PC-3 (cell line): ENCODE measurements around the gene MCM3. TPM values are rescaled to one million over a fixed set of nuclear protein-coding genes. Genes with fewer than 3 reads are reported as not detected.
A peak's percentile ranks its signal among the peaks of the same experiment; 100 is the strongest.

ENCODE experiments used
- ATAC-seq: fragments of 200-7000 bp; cut with Tn5 transposase; 2 replicates; pipeline ENCODE4 v1.9.1; 2020; ENCODE audit warnings: mild to moderate bottlenecking, moderate library complexity
- BruUV-seq: library from RNA; stranded (reverse); fragments of 400-500 nt; replicated peaks from 2 replicates; lab custom pipeline; 2021; lab: Mats Ljungman, UMichigan
- CTCF ChIA-PET: fragments of 300-600 bp; sonication (Branson Sonifier 250); formaldehyde crosslinking; loops from one replicate; lab custom pipeline; 2022; ENCODE audit warnings: antibody characterized with exemption; lab: Charles Lee
- POLR2A ChIA-PET: fragments of 300-600 bp; sonication (Branson Sonifier 250); formaldehyde crosslinking; loops from one replicate; lab custom pipeline; 2022; ENCODE audit warnings: antibody characterized with exemption; ENCODE audit not compliant: unreplicated experiment; lab: Charles Lee
- DNase-seq: peaks from one replicate; pipeline ENCODE4 v3.0.0-alpha.2; 2015
- H2AFZ ChIP-seq: fragments of 300-600 bp; sonication (generic); 2 replicates; pipeline ENCODE4 v1.6.0; 2016; ENCODE audit warnings: antibody characterized with exemption, low read length
- H3F3A ChIP-seq: fragments of 300-600 bp; sonication (generic); one replicate; pipeline ENCODE4 v1.6.0; 2017; ENCODE audit warnings: antibody characterized with exemption, low read length, control low read depth, mild to moderate bottlenecking; ENCODE audit not compliant: unreplicated experiment
- H3K27ac ChIP-seq: fragments of 300-600 bp; sonication (generic); 2 replicates; pipeline ENCODE4 v1.5.1; 2016; ENCODE audit warnings: mild to moderate bottlenecking, low read length
- H3K27me3 ChIP-seq: fragments of 300-600 bp; sonication (generic); 2 replicates; pipeline ENCODE4 v1.6.1; 2016; ENCODE audit warnings: low read length, mixed read lengths
- H3K36me3 ChIP-seq: fragments of 300-600 bp; sonication (generic); 2 replicates; pipeline ENCODE4 v1.6.1; 2016; ENCODE audit warnings: low read depth, mixed run types, low read length, mixed read lengths
- H3K4me1 ChIP-seq: fragments of 300-600 bp; sonication (generic); 2 replicates; pipeline ENCODE4 v1.5.1; 2016; ENCODE audit warnings: low read length; ENCODE audit not compliant: insufficient read depth
- H3K4me2 ChIP-seq: fragments of 300-600 bp; sonication (generic); 2 replicates; pipeline ENCODE4 v1.6.0; 2016; ENCODE audit warnings: low read length
- H3K4me3 ChIP-seq: fragments of 300-600 bp; sonication (generic); 2 replicates; pipeline ENCODE4 v1.5.1; 2016; ENCODE audit warnings: mild to moderate bottlenecking, low read length, mixed read lengths
- H3K79me2 ChIP-seq: fragments of 300-600 bp; sonication (generic); 2 replicates; pipeline ENCODE4 v1.6.1; 2017; ENCODE audit warnings: low read length, mixed read lengths
- H3K9ac ChIP-seq: fragments of 300-600 bp; sonication (generic); 2 replicates; pipeline ENCODE4 v1.6.0; 2016; ENCODE audit warnings: mild to moderate bottlenecking, low read length
- H3K9me2 ChIP-seq: fragments of 300-600 bp; sonication (generic); replicated peaks from 2 replicates; pipeline ENCODE4 v1.6.1; 2016; ENCODE audit warnings: mixed run types, low read length, mixed read lengths
- H3K9me3 ChIP-seq: fragments of 300-600 bp; sonication (generic); 2 replicates; pipeline ENCODE4 v1.6.1; 2016; ENCODE audit warnings: low read length, mixed read lengths
- H4K20me1 ChIP-seq: fragments of 300-600 bp; sonication (generic); 2 replicates; pipeline ENCODE4 v1.6.1; 2016; ENCODE audit warnings: low read length, mixed read lengths
- CTCF ChIP-seq: fragments of 300-600 bp; sonication (generic); conservative IDR thresholded peaks from 2 replicates; pipeline ENCODE4 v1.5.1; 2017; ENCODE audit warnings: antibody characterized with exemption, low read depth, mild to moderate bottlenecking, low read length
- EZH2 ChIP-seq: fragments of 300-600 bp; sonication (generic); IDR thresholded peaks from one replicate; pipeline ENCODE4 v1.6.1; 2017; ENCODE audit warnings: antibody characterized with exemption, mild to moderate bottlenecking, low read length; ENCODE audit not compliant: unreplicated experiment
- EZH2phosphoT487 ChIP-seq: fragments of 300-600 bp; sonication (generic); IDR thresholded peaks from 2 replicates; pipeline ENCODE4 v1.6.1; 2018; ENCODE audit warnings: mild to moderate bottlenecking, antibody characterized with exemption, low read length, borderline replicate concordance
- intact Hi-C: fragments of 100-400 bp; cut with micrococcal nuclease; formaldehyde crosslinking; loops from 2 replicates; pipeline ENCODE4 v1.9.0; 2023
- total RNA-seq: library from RNA; depleted of rRNA; stranded (reverse); fragments of >200 nt; gene quantifications from 2 replicates; pipeline ENCODE4 v1.2.3, GENCODE V29; 2014

Gene MCM3
- total RNA-seq, 1 experiment from 2014 or later: 201 TPM

GRCh38 chr6:52324189-52324588 lies 39.6 kb upstream of the MCM3 start:
- Histone ChIP-seq H3K27ac (no peak overlapping the region), H3K27me3 (no peaks in the 10 kb centered on the region), H3K9me3 (no peaks in the 10 kb centered on the region), H3K9me2 (no peaks in the 10 kb centered on the region), H3K36me3 (no peaks in the 10 kb centered on the region), H3F3A (no peaks in the 10 kb centered on the region), H2AFZ (no peak overlapping the region), H3K79me2 (no peaks in the 10 kb centered on the region), H3K4me3 (no peak overlapping the region), H3K9ac (no peak overlapping the region), H3K4me1 (no peaks in the 10 kb centered on the region), H4K20me1 (no peaks in the 10 kb centered on the region), H3K4me2 (no peak overlapping the region)
- intact Hi-C loops: no loop called here
- BruUV-seq: no TSS peak
- ChIA-PET CTCF (no interaction called here), POLR2A (no interaction called here)
- ATAC-seq: no peak
- TF ChIP-seq EZH2phosphoT487 (no peak), CTCF (no peak), EZH2 (no peak)
- DNase-seq: no peak

GRCh38 chr6:52317841-52318581 lies 33.5 kb upstream of the MCM3 start:
- no TSS peak for BruUV-seq
- Histone ChIP-seq H4K20me1 (no peaks in the 10 kb centered on the region), H3K36me3 (no peaks in the 10 kb centered on the region), H2AFZ (no peak overlapping the region), H3K27me3 (no peaks in the 10 kb centered on the region), H3K27ac (no peak overlapping the region), H3K9me3 (no peaks in the 10 kb centered on the region), H3K9ac (no peak overlapping the region), H3K79me2 (no peaks in the 10 kb centered on the region), H3F3A (no peaks in the 10 kb centered on the region), H3K4me2 (no peak overlapping the region), H3K9me2 (no peaks in the 10 kb centered on the region), H3K4me1 (no peaks in the 10 kb centered on the region), H3K4me3 (no peak overlapping the region)
- ATAC-seq (peak; percentile 77), DNase-seq (no peak)
- ChIA-PET CTCF (no interaction called here), POLR2A (no interaction called here)
- intact Hi-C loops: no loop called here
- no peak for TF ChIP-seq CTCF
- no peak for TF ChIP-seq EZH2
- TF ChIP-seq EZH2phosphoT487: no peak

- Histone ChIP-seq H2AFZ (no peak overlapping the region), H3K9me3 (no peaks in the 10 kb centered on the region), H3K4me3 (no peak overlapping the region), H3K9ac (no peak overlapping the region), H3F3A (no peaks in the 10 kb centered on the region), H4K20me1 (no peaks in the 10 kb centered on the region), H3K36me3 (no peaks in the 10 kb centered on the region), H3K4me2 (no peak overlapping the region), H3K4me1 (no peaks in the 10 kb centered on the region), H3K27me3 (no peaks in the 10 kb centered on the region), H3K27ac (no peak overlapping the region), H3K9me2 (no peaks in the 10 kb centered on the region), H3K79me2 (no peaks in the 10 kb centered on the region)
- intact Hi-C loops: no loop called here
- ATAC-seq (no peak), DNase-seq (no peak)
- TF ChIP-seq EZH2 (no peak), EZH2phosphoT487 (no peak), CTCF (no peak)
- ChIA-PET POLR2A (no interaction called here), CTCF (no interaction called here)
- BruUV-seq: no TSS peak
Measured at GRCh38 chr6:52317211-52317610, 32.7 kb upstream of the MCM3 start.
